Hindlimb muscle (tissue), 1 donor: ENCODE measurements around the gene TRIM26. TPM values are rescaled to one million over a fixed set of nuclear protein-coding genes. Genes with fewer than 3 reads are reported as not detected.
"Not testable (repeated sequence)": the region's sequence is repeated elsewhere in the genome, so short reads cannot be mapped to it uniquely, and the experiment has no call there.

ENCODE experiments used
- DNase-seq: peaks from one replicate; pipeline ENCODE4 v3.0.0-alpha.2; 2013
- polyA plus RNA-seq: library from polyadenylated mRNA; unstranded; fragments of 120-200 nt; gene quantifications from one replicate; pipeline ENCODE4 v1.2.1, GENCODE V29; 2013; ENCODE audit not compliant: insufficient read length

TRIM26 gene
- polyA plus RNA-seq, 1 donor, result 15.2 TPM

DNA sequence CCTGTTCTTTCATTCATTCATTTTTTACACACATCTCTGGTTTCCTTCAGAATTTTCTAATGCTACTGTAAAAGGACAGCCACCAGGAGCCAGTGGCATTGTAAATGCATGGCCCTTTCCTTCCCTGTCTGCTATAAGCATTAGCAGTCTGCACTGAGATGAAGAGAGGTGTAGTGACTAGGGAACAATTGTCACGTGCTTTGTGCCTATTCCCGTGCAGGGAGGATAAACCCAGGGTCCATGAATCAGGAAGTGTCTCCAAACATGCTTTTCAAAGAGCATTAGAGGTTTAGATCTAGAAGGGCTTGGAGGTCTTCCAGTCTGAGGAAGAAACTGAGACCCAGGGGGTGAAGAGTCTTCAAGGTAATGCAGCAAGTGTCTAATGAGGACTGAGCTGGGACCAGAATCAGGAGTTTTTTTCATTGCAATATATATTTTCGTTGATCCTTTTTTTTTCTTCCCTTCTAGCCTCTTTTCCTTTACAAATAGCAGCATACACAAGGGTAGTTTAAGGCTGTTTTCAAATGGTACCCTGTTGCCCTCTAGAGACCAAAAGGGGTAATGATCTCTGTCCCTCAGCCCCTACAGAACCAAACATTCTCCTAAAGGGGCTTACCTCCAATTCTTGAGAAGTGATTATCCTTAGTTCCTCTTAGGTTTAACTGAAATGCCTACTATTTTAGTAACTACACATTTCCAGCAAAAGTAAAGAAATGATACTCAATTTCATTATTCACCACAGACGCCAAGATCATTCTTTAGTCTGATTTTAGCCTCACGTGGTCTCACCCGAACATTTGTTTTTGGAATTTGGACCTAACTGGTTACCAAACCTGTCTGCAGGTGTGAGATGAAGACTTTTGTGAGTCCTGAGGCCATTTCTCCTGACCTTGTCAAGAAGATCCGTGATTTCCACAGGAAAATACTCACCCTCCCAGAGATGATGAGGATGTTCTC is 43.3 kb downstream of the TRIM26 start:
- no peak for DNase-seq

DNA sequence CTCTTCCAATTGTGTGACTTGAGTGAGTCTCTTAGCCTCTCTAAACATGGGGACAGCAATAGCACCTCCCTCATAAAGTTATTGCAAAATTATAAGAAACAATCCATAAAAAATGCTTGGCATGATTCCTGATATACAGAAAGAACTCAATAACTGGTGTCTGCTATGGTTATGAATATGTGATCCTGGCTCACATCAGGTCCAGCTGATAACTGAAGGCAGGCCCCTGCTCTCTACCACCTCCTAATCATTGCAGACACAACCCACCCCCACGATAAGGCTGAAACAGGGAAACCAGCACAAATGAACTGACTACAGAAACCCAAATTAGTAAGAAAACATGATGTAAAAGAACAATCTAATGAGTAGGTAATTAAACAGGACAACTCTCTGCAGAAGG is 44.5 kb downstream of the TRIM26 start:
- no peak for DNase-seq

DNA sequence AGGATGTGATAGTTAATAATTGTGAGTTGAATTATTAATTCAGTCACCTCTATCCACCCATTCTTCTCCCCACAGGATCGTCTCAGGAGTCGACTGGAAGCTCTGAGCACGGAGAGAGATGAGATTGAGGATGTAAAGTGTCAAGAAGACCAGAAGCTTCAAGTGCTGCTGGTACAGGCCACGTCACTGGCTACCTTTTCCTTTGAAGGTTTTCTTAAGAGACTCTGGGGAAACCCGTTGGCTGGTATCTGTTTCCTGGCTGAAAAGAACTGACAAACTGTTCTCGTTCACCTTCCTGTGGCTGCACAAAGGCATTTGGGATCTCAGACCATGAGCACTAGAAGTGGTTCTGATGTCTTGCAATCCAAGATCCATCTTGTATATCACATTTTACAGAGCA is 46.1 kb downstream of the TRIM26 start:
- DNase-seq, result no peak

DNA sequence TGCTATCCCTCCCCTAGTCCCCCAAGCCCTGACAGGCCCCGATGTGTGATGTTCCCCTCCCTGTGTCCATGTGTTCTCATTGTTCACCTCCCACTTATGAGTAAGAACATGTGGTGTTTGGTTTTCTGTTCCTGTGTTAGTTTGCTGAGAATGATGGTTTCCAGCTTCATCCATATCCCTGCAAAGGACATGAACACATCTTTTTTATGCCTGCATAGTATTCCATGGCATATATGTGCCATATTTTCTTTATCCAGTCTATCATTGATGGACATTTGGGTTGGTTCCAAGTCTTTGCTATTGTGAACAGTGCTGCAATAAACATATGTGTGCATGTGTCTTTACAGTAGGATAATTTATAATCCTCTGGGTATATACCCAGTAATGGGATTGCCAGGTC is 48.0 kb downstream of the TRIM26 start:
- not testable (repeated sequence) for DNase-seq

DNA sequence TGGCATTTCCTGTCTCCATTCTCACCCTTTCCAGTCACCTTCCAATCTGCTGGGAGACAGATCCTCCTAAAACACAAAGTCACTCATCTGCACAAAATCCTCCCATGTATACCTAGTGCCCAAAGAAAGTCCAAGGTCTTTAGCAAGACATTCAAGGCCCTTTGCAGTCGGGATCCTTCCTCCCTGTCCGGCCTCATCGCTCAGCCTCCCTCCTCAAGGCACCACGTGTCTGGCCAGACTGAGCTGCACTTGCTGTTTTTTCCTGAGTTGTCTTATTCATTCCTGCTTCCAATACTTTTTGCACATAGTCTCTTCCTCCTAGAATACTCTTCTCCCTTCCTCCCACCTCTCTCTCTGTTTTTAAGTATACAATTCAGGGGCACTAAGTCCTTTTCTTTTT is 48.5 kb downstream of the TRIM26 start:
- DNase-seq, result no peak

DNA sequence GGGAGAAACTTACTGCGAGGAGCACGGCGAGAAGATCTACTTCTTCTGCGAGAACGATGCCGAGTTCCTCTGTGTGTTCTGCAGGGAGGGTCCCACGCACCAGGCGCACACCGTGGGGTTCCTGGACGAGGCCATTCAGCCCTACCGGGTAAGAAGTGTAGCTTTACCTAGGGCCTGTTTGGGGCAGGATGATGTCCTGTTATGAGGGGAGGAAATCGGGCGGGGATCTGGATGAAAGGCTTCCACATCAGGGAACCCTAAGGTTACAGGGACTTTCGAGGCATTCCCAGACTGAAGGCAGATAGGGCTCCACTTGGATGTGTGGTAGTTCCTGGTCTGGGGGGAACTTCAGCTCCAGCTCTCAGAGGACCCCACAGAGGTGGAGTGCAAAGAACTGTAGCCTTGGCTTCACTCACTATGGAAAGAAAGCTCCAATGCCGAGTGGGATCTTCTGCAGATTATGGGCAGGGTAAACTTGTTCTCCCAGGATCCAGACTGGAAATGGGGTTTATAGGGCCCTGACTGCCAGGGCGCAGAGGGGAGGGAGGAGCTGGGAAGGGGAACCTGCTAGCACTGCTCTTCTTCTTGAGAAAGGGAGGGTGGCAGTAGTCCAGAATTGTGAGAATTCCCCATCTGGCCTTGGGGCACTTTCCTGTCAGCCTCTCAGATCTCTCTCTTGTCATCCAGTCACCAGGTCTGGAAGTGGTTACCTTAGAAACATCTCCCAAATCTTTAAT is 49.1 kb downstream of the TRIM26 start:
- DNase-seq, result no peak

DNA sequence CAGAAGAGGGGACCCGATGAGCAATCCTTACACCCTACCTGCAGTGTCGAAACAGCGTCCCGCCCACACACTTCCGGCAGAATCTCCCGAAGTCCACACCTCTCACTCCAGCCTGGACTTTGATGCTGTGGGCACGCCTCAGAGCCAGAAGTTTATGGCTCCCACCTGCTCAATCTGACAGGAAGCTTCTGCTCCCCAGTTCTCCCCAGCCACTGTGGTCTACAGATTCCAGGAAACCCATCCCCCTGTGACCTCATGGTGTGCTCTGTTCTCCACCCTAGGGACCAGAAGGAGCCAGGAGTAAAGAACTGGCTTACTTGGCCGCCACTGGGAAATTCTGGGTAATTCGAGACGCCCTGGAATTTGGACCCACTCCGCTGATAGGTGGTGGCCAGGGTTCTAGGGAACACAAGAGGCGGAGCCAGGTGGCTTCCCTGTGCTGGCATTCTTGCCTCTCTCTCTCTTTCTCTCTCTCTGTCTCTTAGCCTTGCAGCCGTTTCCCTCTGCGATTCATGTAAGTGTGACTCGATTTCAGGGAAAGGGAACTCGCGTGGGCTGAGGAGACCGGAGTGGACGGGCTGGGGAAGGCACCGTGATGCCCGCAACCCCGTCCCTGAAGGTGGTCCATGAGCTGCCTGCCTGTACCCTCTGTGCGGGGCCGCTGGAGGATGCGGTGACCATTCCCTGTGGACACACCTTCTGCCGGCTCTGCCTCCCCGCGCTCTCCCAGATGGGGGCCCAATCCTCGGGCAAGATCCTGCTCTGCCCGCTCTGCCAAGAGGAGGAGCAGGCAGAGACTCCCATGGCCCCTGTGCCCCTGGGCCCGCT is 49.9 kb downstream of the TRIM26 start, which contains the start of gene TRIM15:
TSS of gene TRIM15 (plus strand) at position 457 of the 828 bp plus-strand sequence. CDS start at position 596, 139 bp downstream.
- DNase-seq, result no peak

DNA sequence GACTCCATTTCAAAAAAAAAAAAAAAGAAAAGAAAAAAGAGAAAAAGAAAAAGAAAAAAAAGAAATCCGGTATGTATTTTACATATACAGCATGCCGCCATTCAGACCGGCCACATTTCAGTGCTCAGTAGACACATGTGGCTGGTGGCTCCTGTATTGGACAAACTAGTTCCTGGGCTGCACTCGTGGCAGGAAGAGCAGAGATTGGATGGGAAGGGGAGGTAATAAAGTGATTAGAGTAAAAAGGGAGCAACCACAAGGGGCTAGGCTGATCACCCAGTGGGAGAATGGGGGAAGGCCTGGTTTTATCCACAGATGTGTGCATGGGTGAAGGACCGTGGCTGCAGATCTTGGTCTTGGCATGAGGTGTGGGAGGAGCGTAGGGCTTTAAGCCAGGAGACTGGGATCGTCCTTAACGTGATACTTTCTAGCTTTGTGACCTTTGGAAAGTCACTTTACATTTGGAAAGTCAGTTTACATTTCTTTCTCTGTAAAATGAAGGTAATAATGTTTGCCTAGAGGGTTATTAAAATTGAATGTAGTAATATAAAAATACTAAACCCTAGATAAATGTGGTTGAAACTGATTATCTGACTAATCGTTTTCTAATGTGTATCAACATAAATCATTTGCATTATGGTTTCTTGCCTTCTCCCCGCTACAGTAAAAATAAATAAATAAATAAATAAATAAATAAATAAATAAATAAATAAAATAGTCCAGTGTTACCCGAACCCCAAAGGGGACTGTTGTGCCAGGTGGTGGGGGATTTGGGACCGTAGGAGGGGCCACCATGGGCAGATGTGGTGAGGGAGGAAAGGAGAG is 50.7 kb downstream of the TRIM26 start:
- DNase-seq, result no peak

DNA sequence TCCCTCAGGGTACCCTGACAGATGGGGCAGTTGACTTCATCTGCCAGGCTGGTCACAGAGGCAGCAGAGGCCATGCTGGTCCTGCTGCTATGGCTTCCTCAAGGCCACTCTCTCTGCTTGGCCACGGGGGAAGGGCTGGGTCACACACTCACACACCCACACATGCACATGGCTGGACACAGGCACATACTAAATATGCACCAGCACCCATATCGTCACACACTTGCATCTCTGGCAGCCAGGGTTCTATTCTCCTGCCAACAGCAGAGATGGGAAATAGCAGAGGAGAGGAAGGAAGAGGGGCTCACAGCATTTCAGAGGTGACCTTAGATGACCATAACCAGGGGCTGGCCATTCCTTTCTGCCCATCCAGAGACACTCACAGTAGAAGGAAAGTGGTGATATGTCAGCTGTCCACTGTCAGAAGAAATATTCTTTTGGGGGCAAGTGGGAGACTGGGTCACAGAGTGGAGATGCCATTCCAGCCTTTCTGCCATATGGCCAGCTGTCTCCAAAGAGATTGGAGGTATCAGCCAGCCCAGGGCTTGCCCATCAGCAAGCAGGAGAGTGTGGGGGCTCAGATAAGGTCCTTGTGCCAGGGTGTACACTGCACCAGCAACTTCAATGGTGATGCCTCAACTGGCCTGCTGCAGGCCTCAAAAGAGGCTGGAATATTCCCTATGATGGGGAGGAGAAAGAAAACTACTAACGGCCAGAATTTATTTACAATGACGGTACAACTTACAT is 52.2 kb downstream of the TRIM26 start, which contains the start of gene TRIM10:
TSS of gene TRIM10 (minus strand) at position 427 of the 747 bp plus-strand sequence. CDS start at position 74, 353 bp downstream.
- no peak for DNase-seq

DNA sequence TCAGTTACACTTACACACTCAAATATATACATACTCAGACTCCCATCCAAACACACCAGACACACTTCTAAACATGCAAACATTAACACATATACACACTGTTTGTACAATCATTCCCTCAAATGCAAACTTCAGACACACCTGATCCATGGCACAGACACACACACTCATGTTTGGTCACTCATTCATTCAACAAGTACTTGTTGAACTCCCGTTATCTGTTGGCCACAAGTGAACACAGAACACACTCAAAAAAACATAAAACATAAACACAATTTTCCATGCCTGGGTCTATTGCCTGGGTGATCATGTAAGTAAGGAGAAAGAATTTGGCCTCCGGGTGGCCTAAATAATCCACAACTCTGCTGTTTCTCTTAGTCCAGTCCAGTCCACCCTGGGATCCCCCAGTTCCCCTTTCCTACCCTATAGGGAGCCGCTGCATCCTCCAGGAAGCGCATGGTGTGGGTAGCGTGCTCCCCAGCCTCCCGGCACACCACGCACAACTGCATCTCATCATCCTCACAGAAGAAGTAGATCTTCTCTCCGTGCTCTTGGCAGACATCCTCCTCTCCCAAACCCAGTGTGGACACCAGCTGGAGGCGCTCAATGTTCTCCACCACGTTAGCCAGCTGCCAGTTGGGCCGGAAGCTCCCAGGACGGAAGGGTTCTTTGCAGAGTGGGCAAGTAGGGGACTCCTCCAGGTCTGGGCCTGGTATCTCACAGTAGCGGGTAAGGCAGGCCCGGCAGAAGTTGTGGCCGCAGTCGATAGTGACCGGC is 53.0 kb downstream of the TRIM26 start:
- no peak for DNase-seq

DNA sequence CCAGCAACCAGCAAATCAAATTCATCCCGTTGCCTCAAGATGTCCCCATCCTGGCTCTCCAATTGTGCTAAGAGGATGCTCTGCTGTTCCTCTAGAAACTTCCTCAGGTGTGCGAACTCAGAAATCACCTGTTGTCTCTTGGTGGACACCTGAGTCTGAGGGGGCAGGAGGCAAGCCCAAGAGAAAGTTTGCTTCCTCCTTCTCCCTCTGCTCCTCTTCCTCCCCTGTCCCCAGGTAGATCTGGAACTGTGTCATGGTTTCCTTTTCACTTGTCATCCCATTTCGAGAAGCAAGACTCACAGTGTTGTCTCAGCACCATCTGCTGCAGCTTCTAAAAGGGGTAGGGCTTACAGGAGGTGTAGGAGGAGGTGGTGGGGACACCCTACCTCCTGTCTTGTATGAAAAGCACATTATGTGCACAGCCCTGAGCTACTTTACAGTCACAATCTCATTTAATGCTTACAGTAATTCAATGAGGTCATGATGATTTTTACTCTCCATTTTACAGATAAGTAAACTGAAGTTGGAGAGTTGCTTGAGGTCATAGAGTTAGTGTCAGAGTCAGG is 54.6 kb downstream of the TRIM26 start:
- DNase-seq, result no peak

DNA sequence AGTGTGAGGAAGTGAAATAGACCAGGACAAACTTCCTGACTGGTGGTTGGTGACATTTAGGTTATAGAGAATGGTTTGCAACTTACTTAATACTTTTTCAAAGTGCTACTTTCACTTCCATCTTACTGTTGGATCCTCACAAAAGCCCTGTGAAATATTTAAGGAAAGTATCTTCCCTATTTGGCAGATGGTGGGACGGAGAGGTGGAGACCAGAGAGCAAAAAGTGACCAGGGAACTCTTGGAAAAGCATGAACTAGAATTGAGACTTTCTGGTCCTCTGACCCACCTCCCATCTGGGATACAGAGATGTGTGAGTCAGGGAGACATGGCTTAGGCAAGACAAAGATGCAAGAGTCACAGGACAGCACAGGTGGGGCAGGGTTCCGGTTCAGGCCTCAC is 55.2 kb downstream of the TRIM26 start:
- no peak for DNase-seq

DNA sequence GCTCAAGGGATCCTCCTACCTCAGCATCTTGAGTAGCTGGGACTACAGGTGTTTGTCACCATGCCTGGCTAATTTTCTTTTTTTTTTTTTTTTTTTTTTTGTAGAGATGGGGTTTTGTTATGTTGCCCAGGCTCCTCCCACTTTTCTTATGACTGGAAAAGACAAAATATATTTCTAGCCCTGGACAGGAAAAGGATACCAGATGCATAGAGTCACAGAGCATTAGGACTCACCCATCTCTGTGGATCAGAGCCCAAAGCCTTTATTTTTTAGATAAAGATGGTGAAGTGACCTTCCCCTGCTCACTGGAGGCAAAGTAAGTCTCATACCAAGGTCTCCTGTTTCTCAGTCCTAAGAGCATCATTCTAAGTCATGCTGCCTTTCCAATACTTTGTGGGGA is 55.6 kb downstream of the TRIM26 start:
- no peak for DNase-seq

DNA sequence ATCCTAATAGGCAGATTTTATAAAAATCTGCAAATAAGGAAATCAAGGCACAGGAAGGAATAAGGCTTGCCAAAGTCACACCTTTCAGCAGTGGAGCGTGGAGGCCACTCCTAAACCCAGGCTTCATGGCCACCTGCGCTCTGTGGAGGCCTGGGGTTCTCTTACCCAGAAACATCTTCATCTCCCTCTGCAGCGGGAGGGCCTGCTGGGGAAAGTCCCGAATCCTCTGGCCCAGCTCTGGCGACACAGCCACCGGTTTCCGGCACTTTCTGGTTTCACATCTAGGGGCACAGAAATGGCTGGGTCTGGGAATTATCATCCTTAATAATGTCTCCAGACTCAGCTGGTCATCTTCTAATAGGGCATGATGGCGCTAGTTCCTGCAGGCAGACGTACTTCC is 56.4 kb downstream of the TRIM26 start:
- DNase-seq, result no peak

DNA sequence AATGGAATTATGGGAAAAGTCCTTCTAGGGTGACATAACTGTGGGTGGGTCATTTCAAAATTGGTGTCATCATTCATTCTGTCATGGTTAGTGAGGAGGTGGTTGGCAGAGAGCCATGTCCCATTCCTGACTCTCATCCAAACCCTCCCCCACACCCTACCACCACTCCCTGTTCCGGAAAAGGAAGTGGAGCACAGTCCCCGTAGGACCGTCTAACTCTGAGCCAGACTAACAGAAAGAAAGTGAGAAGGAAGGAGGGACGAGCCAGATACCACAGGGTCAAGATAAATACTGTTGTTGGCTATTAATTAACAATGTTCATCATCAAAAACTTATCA is 57.0 kb downstream of the TRIM26 start:
- DNase-seq, result no peak

DNA sequence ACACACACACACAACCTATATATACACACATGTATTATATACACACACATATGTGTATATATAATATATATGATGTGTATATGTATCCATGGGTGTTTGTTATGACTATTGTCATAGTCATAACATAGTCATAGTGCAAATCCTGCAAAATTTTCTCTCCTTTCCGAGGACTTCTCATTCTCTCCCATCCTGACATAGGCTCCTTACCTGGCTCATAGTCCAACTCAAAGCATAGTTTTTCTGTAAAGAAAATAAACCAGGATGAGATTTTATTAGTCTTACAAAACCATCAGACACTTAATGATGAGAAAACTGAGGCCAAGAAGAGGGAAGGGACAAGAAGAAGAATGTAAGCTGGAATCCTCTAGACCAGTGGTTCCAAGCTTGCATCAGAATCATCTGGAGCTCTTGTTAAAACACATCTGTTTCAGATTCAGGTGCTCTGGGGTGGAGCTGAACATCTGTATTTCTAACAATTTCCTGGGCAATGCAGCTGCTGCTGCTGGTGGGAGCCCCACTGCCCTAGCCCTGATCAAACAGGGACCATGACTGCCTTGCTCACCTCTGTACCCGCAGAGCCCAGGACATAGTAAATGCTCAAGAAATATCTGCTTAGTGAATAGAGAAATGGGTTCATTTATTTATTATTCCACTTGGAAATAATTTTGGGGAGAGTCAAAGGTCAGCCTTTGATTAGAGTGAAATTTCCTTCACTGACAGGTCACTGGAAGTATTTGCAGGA is 57.5 kb downstream of the TRIM26 start:
- DNase-seq, result no peak

DNA sequence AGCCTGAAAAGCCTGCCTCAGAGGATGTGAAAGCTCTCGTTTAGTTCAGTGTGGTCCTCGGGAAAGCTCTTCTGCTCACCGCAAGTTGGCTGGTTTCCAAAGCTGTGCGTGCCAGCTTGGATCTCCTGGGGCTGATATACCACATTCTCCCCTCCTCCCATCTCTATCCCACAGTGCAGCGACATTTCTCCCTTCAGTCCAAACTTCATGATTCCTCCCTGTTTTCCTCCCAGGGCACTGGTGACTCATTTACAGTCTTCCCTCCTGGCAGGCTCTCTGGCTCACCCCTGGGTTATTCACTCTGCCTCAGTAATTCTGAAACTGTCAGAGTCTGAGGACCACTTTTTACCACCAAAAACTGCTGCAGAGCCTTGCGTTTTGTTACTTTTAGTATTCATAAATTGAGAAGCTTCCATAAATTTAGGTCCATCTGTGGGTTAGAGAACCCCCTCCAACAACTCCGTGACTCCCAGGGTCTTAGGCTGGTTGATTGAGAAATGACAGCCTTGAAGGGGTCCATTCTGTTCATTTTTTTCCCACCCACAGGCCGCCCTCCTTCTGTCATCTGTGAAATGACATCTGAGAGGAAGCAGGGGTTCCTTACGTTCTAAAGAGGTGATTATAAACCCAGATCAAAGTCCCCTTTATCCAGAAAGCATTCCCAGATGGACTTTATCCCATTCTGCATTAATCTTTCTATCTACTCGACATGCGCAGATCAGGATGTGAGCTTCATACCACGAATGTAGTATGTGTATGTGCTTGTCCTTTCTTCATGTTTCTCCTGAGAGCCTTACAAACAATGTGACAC is 58.3 kb downstream of the TRIM26 start:
- no peak for DNase-seq

DNA sequence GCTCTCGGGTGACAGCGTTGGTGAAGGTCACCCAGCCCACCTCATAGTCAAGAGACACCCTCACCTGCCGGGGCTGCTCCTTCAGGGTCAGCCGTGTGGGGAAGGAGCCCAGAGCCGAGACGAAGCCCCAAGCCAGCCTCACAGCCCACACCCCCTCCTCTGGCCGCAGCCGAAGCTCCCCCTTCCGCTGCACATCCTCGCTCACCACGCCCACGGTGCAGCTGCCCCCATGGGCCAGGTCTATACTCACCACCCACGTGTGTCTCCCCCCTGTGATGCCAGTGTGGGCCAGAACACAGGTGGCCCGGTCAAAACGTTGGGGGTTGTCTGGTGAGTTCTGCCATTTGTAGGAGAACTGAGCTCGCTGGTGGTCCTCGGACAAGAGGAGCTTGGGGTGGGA is 59.1 kb downstream of the TRIM26 start:
- DNase-seq, result no peak
